GM19467 (cell line): ENCODE measurements around the gene PCGF5.
"Not testable (repeated sequence)": the region's sequence is repeated elsewhere in the genome, so short reads cannot be mapped to it uniquely, and the experiment has no call there.

Experiments used
- ATAC-seq: cut with Tn5 transposase; IDR thresholded peaks from one replicate; pipeline ENCODE4 v1.9.1; 2021; ENCODE audit warnings: mild to moderate bottlenecking, moderate library complexity; ENCODE audit not compliant: unreplicated experiment

PCGF5 gene

GRCh38 chr10:91271886-91272285 is 51.4 kb downstream of the PCGF5 start:
- ATAC-seq = no peak

DNA sequence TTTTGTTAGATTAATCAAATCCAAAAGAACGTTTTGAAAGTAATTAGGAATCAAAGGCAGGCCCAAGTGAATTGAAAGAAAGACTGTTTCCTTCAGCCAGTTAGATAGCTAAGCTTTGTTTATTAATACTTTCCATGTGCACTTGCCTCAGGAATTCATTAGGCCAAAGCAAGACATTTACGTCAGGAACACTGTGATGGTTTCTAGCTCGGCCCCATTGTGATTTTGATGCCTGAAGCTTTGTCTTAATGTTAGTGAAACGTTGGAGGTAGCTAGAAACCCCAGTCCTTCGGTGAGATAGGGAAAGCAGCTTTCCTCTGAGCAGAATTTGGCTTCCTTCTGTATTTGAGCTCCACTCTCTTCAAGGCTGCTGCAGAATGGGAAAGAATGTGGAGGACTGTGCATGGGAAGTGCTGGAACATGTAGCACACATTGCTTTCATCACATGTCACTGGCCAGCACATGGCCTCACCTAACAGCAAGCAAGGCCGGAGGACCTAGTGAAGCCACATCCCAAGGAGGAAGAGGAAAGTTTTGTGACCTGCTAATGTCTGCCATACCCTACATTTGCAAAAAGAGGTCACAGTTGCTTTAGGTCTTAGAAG is 64.1 kb downstream of the PCGF5 start:
- ATAC-seq = no peak

GRCh38 chr10:91286572-91286971 is 66.1 kb downstream of the PCGF5 start:
- no peak for ATAC-seq

DNA sequence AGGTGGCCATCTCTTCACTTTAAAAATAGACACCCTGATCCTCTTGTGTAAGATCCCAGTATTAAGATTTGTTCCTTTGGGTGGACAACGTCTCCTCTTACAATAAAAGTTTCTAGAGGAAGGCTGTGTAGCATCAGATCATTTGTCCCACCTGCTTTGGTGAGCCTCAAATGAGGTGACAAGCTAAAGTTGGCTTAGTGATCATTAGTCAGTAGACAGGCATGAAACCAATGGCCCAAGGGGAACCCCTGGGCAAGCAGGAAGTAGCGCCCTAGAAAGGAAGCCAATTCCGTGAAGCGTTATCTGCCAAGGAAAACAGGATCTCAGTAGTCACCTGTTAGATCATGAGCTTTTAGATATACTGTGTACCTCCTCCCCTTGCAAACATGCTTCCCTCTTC is 66.8 kb downstream of the PCGF5 start:
- no peak for ATAC-seq

GRCh38 chr10:91287912-91288311 is 67.4 kb downstream of the PCGF5 start:
- no peak for ATAC-seq

DNA sequence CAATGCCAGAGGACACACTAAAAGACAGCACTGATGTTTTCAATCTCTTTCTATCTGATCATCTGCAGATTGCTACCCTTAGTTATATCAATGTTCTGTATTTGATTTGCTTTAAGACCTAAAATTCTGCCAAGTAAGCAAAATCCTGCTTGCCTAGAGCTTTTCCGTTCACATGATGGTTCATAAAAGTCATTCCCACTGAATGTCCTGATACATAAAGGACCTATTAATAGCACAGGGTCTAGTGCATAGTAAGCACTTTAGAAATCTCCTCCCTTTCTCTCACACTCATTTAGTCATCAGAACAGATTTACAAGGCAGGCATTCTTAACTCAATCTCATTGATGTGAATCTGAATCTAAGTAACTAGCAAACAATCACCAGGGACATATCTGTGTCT is 68.8 kb downstream of the PCGF5 start:
- no peak for ATAC-seq

DNA sequence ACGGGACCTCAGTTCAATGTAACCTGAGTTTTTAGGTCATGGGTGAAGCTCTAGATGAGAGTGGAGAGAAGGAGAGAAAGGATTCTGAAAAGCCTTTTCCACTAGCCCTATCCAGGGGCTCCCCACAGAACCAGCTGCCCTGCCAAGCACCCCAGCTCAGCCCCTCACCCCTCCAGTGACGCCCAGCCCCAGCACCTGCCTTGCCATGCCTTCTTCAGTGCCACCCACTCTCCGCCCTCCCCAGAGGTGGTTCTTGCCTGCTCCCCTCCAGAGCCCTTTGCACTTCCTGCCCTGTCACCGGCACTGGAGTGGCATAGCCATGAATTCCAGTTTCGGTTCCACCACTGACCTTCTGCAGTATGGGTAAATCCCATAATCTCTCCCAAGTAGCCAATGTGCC is 70.1 kb downstream of the PCGF5 start:
- no peak for ATAC-seq

DNA sequence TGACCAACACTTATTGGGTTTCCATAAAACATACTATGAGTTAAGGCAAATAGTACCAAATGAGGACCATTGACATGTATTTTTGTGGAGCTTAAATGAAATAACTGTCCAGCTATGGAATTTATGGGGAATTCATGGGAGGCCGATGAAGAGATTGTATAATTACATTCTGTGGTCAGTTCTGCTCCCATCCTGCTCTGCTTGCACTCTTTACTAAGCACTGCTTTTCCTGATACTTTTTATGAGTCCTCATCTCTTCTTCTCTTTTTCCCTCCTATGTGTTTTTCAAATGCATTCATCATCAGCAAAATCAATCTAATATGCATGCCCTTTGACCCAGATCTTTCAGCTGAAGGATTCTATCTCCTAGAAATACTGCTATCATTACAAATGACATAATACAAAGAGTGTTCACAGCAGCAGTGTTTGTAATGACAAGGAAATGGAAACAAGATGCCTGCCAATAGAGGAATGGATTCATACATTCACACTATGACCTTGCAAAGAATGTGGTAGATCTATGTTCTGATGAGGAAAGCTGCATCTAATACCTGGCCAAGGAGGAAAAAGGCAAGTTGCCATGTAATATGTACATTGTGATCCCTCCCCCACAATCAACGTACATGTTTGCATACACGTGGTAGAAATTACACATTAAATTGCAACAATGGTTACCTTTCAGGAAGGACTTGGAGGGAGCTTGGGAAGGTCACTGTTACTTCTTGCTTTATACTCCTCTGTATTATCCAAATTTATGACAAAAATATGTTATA is 73.9 kb downstream of the PCGF5 start:
- no peak for ATAC-seq

- no peak for ATAC-seq
Observed at GRCh38 chr10:91295346-91295745, 74.9 kb downstream of the PCGF5 start.

GRCh38 chr10:91296471-91296870 is 76.0 kb downstream of the PCGF5 start:
- no peak for ATAC-seq

- ATAC-seq = peak; percentile 83
Observed at GRCh38 chr10:91298224-91298871, 77.9 kb downstream of the PCGF5 start.

DNA sequence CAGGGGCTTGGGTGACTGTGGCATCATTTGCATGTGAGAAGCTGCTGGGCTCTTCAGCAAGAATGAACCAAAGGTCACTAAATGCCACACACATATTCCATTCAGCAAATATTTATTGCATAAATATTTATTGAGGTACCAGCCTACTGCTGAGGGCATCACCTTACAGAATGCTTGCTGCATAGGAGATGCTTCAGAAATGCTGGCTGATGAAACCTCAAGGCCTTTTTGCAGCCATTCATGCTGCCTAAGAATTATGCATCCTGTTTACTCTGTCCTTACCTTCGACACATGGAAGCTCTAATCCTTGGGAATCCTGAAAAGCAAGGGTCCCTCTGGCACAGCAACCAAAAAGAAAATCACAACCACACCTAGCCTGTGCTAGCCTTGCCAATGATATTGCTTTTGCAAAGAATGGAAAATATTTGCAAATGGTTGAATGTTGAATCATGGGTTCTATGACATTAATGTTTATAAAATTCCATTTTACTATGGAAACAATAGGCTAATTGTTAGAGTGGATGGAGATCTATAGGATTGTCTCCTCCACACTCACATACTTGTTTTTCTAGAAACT is 79.6 kb downstream of the PCGF5 start:
- ATAC-seq = no peak

DNA sequence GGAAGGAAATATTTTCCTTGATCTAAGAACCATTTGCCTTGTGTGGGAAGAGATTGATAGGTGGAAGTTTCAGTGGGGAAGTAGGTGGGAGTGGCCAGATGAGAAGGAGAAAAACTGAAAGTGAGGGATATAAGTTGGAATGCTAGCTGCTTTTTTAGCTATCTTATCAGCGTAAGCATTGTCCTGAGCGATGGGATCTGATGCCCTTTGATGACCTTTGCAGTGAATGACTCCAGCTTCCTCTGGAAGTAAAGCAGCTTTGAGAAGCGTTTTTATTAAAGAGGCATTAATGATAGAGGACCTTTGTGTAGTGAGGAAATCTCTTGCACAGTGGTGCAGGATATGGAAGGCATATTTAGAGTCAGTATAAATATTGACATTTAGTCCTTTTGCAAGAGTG is 82.5 kb downstream of the PCGF5 start:
- not testable (repeated sequence) for ATAC-seq

DNA sequence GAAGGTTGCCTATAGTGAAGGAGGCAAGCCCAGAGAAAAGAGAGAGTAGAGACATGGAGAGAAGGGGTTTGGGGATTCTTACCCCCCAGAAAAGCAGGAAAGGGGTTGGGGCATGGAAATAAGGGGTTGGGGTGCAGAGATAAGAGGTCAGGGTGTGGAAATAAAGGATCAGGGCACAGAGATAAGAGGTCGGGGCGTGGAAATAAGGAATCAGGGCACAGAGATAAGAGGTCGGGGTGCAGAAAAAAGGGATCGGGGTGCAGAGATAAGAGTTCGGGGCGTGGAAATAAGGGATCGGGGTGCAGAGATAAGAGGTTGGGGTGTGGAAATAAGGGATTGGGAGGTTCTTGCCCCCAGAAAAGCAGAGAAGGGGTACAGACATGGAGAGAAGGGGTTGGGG is 85.5 kb downstream of the PCGF5 start:
- ATAC-seq = not testable (repeated sequence)

- ATAC-seq = no peak
Observed at GRCh38 chr10:91307489-91307888, 87.0 kb downstream of the PCGF5 start.

DNA sequence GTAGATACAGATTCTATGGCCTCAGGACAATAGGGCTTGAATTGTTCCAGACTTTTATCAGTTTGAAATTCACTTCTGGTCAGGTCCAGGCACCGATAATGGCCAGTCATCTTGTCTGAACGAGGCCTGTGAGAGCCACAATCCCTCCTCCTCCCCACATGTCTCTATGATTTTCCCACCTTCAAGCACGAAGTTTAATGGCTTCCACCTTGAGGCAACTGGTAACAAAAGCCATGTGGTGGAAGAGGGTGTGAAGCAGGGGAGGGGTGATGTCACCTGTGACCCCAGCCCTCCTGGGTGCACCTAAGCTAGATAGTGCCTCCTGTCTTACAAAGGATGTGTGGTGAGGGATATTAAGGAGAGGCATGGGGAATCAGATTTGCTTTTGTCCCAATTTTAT is 89.2 kb downstream of the PCGF5 start:
- no peak for ATAC-seq

DNA sequence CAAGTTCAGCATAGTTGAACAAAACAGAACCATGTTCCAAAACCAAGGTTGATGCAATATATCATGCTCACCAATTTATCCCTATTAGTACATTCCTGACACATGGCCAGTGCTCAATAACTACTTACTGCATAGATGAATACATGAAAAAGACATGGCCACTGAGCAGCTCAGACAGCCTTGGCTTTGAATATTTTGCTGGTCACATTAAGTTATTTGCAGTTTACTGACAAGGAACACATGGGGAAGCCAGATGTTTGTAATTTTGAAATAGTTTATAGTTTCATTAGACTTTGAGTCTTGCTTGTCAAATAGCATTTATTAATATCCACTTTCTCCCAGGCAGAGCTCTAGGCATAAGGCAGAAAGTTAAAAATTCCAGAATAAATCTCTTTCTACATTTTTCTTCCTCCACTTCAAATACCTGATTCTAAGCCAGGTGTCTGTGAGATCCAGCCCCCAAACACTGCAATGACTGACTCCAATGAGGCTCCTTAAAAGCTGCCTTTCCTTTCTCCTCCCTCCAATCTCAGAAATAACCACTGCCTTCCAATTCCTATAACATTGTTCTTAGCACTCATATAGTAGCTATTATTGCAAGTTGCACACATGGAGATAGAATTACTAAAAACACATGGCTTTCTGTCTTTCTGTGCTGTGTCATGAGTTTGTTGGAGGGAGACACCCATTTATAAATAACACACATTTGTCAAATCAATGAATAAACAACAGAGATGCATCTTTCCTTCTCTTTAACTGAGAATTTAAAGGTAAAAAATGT is 91.3 kb downstream of the PCGF5 start:
- no peak for ATAC-seq

DNA sequence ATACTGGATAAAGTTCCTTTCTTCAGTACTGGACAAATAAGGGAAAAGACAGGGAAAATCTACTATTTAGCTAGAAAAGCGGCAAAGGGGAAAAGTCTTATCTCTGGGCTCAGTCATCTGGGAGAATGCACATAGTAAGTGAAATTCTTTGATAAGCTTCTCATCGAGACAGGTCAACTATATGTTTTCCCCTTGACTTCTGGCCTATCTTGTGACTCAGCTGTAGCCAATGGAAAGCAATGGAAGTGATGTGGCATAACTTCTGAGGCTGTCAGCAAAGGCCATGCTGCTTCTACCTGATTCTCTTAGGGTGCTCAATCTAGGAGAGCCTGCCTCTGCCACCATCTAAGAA is 91.9 kb downstream of the PCGF5 start:
- no peak for ATAC-seq

DNA sequence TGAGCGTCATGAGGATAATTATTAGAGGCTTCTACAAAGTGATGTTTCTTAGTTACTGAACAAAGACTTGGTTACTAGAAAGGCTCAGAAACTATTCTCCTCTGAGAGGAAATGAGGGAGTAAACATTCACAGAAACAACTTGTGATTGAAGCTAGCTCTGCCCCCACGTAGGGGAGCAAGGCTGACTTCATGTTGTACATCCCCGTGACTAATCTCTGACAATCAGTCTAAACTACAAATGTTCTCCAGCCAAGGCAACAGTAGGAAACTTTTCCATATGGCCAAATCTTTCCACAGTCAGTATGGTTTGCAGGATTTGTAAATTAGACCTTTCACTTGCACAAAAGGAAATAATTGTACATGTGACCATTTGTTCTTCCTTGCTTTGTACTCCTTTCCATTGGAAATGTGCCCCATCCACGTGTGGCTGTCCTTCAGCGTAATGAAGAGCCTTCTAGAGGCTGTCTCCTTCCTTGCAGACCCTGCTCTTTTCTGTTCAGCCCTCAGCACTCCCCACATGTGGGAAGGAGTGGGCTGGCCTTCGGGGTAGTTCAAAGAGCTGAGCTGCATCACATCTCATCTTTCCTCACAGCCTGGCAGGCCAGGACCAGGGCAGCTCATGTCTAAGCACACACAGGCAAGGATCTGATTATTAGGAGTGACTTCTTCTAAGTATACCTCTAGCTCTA is 93.5 kb downstream of the PCGF5 start:
- ATAC-seq = no peak

GRCh38 chr10:91316486-91316885 is 96.0 kb downstream of the PCGF5 start:
- no peak for ATAC-seq

DNA sequence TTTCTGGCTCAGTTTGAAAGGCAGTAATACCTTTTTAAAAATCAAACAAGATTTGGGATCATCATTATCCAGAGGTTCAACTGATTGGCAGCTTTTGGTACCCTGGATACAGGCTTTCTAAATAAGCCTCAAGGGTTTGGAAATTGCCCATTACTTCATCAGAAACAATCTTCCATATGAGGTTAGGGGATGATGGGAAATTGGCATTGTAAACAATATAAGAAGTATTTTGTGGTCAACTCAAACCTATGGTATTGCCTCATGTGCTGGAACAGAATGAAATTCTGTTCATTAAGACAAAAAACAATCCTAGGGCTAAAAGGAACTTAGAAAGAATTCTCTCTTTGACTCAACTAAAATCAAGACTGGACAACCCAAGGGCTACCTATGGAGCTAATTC is 97.1 kb downstream of the PCGF5 start:
- no peak for ATAC-seq
